ENCODE data around the gene SSBP4.

The SSBP4 gene

DNA sequence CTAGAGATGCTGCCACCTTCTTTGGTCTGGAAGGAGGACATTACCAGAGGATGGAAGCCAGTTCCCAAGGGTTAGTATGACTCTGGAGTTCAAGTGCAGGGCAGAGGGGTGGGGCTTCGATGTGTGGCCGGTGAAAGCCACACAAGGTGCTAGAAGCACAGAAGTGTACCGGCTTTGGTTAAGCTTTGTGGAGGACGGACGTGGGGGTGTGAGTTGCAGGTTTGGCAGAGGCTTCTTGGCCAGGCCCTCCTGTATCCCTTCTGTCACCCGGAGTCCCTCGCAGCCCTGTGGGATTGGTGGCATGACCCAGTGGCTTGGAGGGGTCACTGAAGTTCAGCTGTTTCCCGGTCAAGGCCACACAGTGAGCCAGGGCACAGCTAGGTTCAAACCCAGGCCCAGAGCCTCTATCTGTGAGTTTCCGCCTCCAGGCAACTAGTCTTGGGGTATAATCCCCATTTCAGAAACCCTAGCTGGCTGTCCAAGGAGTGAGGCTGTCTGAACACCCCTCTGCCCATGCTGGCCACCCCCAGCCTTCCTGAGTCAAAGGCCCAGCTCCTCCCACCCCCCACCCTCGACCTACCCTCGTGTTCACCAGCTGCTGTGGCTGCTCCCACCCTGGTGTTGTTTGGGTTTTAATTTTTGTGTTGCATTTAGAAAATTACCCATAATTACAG, 4.6 kb upstream of the SSBP4 start:
- POLR2A ChIA-PET: interaction anchor here (0.5 to 5.6 kb wide), 3 partner anchors 23 to 135 kb away, joined by 3 to 43 read pairs (median 4); partner anchors contain the start of gene JUND
- no peak for DNase-seq (ENCODE audit: extremely low spot score)
- CTCF ChIA-PET: interaction anchor here (0.7 to 16.0 kb wide), 9 partner anchors 9 to 206 kb away, joined by 3 to 380 read pairs (median 7); partner anchors contain the start of genes GDF15, JUND, LRRC25 and LSM4
- TF ChIP-seq, protein P1, sequence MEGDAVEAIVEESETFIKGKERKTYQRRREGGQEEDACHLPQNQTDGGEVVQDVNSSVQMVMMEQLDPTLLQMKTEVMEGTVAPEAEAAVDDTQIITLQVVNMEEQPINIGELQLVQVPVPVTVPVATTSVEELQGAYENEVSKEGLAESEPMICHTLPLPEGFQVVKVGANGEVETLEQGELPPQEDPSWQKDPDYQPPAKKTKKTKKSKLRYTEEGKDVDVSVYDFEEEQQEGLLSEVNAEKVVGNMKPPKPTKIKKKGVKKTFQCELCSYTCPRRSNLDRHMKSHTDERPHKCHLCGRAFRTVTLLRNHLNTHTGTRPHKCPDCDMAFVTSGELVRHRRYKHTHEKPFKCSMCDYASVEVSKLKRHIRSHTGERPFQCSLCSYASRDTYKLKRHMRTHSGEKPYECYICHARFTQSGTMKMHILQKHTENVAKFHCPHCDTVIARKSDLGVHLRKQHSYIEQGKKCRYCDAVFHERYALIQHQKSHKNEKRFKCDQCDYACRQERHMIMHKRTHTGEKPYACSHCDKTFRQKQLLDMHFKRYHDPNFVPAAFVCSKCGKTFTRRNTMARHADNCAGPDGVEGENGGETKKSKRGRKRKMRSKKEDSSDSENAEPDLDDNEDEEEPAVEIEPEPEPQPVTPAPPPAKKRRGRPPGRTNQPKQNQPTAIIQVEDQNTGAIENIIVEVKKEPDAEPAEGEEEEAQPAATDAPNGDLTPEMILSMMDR (IDR thresholded peaks at IDR 0.05; ENCODE audit: control extremely low read depth, extremely low read depth, low read depth, missing control alignments): no peak

DNA sequence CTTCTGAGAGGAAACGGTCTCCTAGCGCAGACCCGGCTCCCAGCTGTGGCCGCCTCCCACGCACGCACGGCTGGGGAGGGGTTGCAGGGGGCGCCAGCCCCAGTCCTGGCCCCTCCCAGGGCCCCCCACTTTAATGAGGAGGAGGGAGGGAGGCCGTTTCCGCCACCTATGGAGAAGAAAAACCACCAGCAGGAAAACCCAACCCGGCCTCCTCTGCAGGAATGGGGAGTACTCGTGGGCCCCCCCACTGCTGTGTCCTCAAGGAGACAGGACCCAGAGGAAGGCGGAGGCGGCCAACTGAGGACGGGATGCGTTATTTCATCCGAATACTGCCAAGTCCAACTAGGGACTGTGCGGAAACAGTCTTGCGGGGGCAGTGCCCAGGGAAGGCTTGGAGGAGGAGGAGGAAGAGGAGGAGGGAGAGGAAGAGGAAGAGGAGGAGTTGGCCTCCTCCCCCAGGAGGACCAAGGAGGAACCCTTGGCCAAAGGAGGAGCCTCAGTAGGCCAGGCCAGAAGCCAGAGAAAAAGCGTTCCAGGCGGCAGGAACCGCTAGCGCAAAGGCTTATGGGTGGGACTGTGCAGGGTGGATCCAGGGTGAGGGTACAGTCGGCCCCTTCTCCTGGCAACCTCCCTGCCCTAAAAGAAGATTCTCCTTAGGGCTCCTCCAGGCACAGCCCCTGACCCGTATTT, 3.9 kb upstream of the SSBP4 start:
- CTCF ChIA-PET: interaction anchor here (0.7 to 16.0 kb wide), 9 partner anchors 9 to 207 kb away, joined by 3 to 380 read pairs (median 7); partner anchors contain the start of genes GDF15, JUND, LRRC25 and LSM4
- POLR2A ChIA-PET: interaction anchor here (0.7 to 5.6 kb wide), 3 partner anchors 22 to 135 kb away, joined by 3 to 43 read pairs (median 19); partner anchors contain the start of gene JUND
- TF ChIP-seq, protein P1 (IDR thresholded peaks at IDR 0.05; ENCODE audit: control extremely low read depth, extremely low read depth, low read depth, missing control alignments): no peak
- DNase-seq (ENCODE audit: extremely low spot score): no peak

DNA sequence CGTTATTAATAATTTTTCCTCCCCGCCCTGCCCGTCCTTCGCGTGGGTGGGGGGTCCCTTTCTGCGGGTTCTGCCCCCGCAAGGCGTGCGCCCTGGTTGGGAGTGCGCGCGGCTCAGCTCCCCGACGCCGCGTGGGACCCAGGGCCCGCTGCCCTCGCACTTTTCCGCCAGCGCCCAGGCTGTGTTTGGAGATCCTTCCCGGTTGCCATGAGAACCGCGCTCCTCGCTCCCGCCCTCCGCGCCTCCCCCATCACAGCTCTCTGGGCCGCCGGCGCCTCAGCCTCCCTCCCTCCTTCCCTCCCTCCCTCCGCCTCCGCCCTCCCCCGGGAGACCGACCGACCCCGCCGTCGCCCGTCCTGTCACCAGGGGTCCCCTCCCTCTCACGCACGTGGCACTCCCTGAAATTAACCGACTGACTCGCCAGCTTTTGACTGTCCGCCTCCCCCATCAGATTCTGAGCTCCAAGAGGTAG, 2.4 kb upstream of the SSBP4 start:
- DNase-seq (ENCODE audit: extremely low spot score): peak; percentile 79
- CTCF ChIA-PET: interaction anchor here (0.8 to 16.0 kb wide), 7 partner anchors 9 to 225 kb away, joined by 3 to 380 read pairs (median 8); partner anchors contain the start of genes GDF15, JUND, LRRC25 and LSM4
- POLR2A ChIA-PET: interaction anchor here (1.0 to 2.2 kb wide), 4 partner anchors 12 to 137 kb away, joined by 3 to 19 read pairs (median 6); partner anchors contain the start of genes GDF15 and JUND
- TF ChIP-seq, protein P1 (IDR thresholded peaks at IDR 0.05; ENCODE audit: control extremely low read depth, extremely low read depth, low read depth, missing control alignments): no peak

DNA sequence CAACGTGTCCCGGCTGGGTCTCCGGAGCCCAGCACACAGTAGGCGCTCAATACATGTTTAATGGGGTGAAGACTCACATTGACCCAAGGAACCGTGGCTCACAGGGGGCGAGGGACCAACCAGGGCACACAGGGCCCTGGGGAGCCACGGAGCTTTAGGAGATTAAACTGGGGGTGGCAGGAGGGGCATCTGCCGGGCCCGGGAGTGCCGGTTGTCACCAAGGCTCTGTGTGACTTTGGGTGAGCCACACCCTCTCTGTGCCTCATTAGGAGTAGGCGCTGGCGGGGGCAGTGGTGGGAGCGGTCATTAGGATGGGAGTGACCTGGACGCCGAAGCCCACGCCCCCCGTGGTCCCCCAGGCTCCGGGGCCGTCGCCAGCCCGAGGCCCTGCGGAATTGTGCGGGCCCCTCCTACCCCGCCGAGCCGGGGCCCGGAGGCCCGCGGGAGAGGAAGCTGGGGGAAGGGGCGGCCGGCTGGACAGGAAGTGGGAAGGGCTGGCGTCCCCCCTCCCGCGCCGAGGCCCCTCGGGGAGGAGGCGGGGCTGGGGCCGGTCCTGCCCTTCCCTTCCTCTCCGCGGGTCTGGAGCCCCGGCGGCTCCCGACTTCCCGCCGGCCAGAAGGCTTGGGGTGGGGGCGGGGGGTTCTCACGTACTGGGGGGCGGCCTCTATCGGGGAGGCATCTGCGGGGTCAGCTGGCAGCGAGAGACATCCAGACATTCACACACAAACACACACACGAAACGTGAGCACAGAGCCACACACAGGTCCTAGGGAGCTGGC, 1.8 kb upstream of the SSBP4 start:
- DNase-seq (ENCODE audit: extremely low spot score): peak; percentile 72
- TF ChIP-seq, protein P1 (IDR thresholded peaks at IDR 0.05; ENCODE audit: control extremely low read depth, extremely low read depth, low read depth, missing control alignments): no peak
- ChIA-PET POLR2A (interaction anchor here (1.0 to 2.2 kb wide), 4 partner anchors 11 to 138 kb away, joined by 3 to 19 read pairs (median 6); partner anchors contain the start of genes GDF15 and JUND), CTCF (interaction anchor here (0.8 to 16.0 kb wide), 9 partner anchors 8 to 226 kb away, joined by 3 to 380 read pairs (median 12); partner anchors contain the start of genes GDF15, JUND, LRRC25 and LSM4)

DNA sequence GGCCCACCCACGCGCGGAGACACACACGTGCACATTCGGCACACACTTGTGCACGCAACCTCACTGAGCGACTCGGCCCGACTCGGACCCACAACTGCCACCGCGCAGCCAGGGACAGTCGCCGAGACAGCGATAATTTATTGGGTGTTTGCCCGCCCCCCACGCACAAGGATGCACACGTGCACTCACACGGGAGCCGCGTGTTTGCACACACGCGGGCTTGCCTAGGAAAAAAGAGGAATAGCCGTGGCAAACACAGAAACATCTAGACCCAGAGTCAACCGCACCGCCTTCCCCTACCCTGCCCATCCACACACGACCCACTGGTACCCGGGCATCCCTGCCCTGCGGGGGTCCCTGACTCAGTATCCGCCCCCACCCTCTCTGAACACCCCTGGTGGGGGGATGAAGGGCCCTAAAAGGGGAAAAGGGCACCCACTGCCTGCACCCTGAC, 1.1 kb upstream of the SSBP4 start:
- ChIA-PET POLR2A (interaction anchor here (1.7 kb wide), 1 partner anchor 138 kb away, joined by 7 read pairs; no protein-coding TSS in a partner anchor), CTCF (interaction anchor here (1.4 to 16.0 kb wide), 7 partner anchors 11 to 138 kb away, joined by 5 to 380 read pairs (median 12); partner anchors contain the start of genes GDF15, JUND, LRRC25 and LSM4)
- TF ChIP-seq, protein P1 (IDR thresholded peaks at IDR 0.05; ENCODE audit: control extremely low read depth, extremely low read depth, low read depth, missing control alignments): no peak
- DNase-seq (ENCODE audit: extremely low spot score): no peak

Data from GM10248 (cell line).